ENCODE data around the gene ANGPT4. TPM values are rescaled to one million over a fixed set of nuclear protein-coding genes. Genes with fewer than 3 reads are reported as not detected.

Gene ANGPT4
- total RNA-seq, 1 experiment from 2014 or later: not detected

DNA sequence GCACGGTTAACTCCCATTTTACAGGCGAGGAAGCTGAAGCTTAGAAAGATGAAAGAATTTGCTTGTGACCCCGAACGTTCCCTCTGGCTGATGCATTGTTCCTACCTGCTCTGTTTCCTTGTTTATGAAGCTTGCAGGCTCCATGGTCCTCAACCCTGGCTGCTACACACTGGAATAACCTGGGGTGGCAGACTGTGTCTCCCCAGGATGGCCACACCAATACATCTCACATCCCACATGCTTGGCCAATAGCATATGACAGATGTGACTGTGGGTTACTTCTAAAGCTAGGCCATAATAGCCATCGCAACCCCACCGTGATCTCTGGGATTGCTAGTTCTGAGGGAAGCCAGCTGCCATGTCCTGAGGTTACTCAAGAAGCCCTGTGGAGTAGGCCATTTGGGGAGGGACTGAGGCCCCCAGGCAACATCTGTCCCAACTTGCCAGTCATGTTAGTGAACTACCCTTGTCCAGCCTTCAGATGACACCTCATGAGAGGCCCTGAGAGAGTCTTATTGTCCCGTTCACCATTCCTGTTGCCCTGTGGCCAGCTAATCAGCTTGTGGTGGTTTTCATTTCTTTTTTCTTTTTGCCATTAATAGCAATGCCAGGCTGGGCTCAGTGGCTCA is 89.3 kb downstream of the ANGPT4 start:
- no peak for DNase-seq (ENCODE audit: low spot score)

DNA sequence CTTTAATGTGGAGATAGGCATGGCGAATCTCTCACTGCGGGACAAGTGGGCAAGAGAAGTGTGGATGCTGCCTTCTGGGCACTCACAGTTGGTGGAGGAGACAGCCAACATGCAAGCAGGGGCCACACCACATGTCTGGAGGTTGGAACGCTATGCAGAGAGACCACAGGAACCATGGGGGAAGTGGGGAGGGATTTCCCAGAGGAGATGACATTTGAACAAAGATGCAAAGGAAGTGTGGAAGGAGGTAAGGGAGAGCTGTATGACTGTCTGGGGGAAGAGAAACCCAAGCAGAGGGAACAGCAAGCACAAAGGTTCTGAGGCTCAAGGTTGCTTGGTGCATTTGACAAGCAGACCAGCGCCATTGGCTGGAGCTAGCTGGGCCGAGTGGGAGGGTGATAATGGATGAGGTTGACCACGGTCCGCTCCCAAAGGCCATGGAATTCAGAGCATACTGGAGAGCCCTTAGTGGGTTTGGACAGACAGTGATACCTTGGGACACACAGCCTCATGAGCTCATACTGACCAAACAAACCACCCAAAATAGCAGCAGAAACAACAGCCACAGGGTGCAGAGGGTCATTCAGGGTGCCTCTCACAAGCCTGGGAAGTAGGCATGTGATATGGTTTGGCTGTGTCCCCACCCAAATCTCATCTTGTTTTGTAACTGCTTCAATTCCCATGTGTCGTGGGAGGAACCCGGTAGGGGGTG is 90.3 kb downstream of the ANGPT4 start:
- no peak for DNase-seq (ENCODE audit: low spot score)

- DNase-seq (ENCODE audit: low spot score): no peak
Observed at GRCh38 chr20:824916-825315, 91.2 kb downstream of the ANGPT4 start.

DNA sequence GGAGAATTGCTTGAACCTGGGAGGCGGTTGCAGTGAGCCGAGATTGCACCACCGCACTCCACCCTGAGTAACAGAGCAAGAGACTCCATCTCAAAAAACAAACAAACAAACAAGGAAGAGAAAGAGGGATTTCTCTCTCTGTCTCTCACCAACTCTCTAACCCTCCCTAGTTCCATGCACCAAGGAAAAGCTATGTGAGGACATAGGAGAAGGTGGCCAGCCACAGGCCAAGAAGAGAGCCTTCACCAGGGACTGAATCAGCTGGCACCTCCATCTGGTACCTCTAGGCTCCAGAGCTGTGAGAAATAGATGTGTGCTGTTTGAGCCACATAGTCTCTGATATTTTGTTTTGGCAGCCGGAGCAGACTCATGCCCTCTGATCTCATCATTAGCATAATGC is 91.6 kb downstream of the ANGPT4 start:
- DNase-seq (ENCODE audit: low spot score): no peak

- no peak for DNase-seq (ENCODE audit: low spot score)
Observed at GRCh38 chr20:823574-823902, 92.6 kb downstream of the ANGPT4 start.

DNA sequence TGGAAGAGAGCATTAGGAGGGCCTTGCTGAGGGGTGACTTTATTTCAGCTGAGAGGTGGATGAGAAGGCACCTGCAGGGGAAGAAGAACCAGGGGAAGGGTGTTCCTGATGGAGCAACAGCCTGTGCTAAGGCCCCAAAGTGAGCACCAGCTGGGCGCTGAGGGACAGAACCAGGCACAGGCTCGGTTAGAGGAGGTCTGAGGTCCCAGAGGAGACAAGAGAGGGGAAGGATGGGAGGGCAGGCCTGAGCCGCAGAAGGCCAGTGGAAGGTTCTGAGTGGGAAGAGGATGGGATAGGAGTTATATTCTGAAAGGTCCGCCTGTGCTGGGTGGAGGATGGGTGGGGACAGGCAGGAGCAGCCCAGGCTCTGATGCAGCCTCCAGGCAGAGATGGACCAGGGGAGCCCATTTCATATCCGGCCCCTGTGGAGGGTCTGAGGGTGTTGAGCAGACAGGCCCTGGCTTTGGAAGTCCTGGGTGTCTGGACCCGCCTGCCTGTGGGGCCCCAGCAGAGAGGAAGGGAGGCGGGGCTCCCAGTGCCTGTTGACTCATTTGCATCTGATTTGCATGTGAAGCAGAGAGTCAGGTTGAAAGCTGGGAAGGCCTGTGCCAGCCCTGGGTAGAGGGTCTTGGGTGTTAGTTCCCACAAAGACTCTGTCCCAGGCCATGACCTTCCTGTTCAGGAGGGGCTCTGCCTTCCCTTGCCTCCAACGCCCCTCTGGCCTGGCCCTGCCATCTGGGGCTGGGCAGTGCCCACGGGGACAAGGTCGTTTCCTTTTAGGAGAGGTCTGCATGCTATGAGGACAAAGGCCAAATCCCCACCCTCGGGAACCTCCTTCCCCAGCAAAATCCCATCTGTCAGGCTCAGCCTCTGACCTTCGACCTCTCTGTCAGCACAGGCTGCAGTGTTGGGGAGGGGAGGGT is 93.2 kb downstream of the ANGPT4 start:
- DNase-seq (ENCODE audit: low spot score): no peak

DNA sequence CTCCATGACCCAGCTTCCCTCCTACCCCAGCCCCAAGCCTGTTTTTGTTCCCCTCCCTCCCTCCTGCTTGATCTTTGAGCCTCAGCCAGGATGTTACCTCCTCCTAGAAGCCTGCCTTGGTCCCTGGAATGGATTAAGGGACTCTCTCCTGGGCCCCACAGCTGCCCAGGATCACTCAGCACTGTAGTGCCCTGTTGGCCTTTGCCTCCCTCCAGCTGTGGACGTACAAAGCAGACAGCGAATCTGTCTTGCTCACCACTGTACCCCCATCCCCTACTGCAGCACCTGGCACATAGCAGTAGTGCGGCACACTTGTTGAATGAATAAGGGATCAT is 94.4 kb downstream of the ANGPT4 start:
- DNase-seq (ENCODE audit: low spot score): no peak

DNA sequence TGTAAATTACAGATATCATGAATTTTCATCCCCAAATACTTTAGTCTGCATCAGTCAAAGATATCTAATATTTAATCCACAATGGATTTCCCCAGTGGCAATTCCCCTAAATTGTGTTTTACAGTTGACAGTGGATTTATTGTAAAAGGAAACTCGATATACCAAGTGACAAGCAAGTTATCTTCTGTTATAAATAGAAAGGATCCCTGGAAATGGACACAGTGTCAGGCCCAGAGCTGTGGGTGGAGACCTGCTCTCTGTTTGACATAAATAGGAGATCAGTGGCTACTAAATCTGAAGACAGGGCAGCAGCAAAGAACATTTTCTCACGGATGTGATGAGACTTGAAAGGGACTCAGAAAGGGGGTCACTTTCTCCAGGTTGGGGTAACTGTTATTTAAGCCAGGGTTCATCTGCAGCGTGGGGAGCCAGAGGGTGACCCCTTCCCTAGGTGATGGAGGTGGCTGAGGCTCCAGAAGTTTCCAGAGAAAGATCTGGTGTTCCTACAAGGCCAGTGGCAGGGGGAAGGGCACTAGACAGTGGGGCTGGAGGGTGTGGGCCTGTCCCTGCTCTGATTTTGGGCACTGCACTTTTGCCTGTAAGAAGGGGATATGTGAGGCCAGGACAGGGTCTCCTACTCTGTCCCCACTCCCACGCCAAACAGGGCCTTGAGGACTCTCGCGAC is 94.9 kb downstream of the ANGPT4 start:
- no peak for DNase-seq (ENCODE audit: low spot score)

DNA sequence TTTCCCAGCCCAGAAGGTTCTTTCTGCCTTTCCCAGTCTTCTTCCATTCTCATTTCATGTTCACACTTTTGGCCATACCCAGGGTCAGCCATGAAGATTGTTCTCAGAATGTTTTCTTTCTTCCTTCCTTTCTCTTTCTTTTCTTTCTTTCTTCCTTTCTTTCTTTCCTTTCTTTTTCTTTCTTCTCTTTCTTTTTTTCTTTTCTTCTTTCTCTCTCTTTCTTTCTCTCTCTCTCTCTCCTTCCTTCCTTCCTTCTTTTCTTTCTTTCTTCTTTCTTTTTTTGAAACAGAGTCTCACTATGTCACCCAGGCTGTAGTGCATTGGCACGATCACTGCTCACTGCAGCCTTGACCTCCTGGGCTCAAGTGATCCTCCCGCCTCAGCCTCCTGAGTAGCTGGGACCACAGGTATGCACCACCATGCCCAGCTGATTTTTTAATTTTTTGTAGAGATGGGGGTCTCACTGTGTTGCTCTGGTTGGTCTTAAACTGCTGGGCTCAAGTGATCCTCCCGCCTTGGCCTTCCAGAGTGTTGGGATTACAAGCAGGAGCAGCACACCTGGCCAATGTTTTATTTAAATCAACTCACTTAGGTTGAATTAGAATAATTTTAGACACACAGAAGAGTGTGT is 95.7 kb downstream of the ANGPT4 start:
- DNase-seq (ENCODE audit: low spot score): no peak

Other genes with a start within 250 kb of the ANGPT4 start
- gene SCRT2, start 240.5 kb downstream of the ANGPT4 start, total RNA-seq (2014; rRNA removed; shearing (Covaris generic)): not detected in 2 replicates
- gene SLC52A3, start 147.8 kb downstream of the ANGPT4 start, total RNA-seq (2014; rRNA removed; shearing (Covaris generic)): 0.03 and 0.22 TPM in 2 replicates
- gene FAM110A, start 82.6 kb downstream of the ANGPT4 start, total RNA-seq (2014; rRNA removed; shearing (Covaris generic)): 11.7 and 15.0 TPM in 2 replicates
- not detected in 2 replicates for gene RSPO4, start 86.0 kb upstream of the ANGPT4 start, total RNA-seq (2014; rRNA removed; shearing (Covaris generic))
- gene PSMF1, start 202.3 kb upstream of the ANGPT4 start, total RNA-seq (2014; rRNA removed; shearing (Covaris generic)): 63.9 and 90.5 TPM in 2 replicates